Measurements from ENCODE around the gene PRIMPOL. TPM values are rescaled to one million over a fixed set of nuclear protein-coding genes. Genes with fewer than 3 reads are reported as not detected.
"Not testable (repeated sequence)": the region's sequence is repeated elsewhere in the genome, so short reads cannot be mapped to it uniquely, and the experiment has no call there.

Gene PRIMPOL
- total RNA-seq, 2 donors from 2014 or later, result 23.6 to 35.7 TPM

DNA sequence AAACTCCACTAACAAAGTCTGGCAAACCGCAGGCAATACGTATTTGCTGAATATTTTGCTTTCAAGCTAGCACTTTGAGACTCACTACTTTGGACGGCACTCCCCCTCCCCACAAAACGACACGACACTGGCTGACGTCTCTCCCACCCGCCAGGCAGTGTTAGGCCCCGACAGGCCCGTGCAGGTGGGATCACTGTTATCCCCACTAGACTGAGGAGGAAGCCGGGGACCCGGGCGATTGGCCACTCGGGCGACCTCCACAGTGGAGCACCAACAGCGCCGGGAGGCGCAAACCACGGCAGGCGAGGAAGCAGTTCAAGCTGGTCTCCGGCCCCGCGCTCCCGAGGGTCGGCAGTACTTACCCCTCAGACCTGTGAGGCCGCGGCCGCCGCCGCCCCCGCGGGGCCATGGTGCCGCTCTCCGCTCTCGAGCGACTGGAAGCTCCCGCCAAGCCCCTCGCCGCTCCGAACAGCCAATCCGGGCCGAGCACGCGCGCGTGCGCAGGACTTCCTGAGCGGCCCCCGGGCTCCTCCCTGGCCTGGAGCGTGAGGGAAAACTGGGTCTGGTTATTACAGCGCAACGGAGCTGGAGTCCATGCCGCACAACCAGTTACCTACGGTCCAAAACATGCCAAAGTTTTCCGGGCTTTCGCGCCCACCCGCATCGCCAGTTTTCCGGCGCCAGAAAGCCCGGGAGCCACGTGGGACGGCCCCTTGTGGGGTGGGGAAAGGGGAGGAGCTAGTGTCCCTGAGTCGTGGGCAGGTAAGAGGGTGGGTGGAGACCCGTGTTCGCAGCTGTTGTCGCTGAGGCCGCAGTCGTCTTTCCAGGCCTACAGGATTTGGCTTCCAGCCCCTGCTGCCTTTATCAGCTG lies 84.4 kb downstream of the PRIMPOL start, which contains the start of gene CENPU:
Gene CENPU, minus strand, starts transcription at position 443 of the 871 bp plus-strand sequence. Its CDS starts 34 bp downstream, at position 409.
- no peaks in the 10 kb centered on the region for H3K36me3 ChIP-seq
- H3K27ac ChIP-seq, result peak within 1 kb of the TSS in 1 of 2 donors; percentile 55
- peaks cover 3 to 12% of the 10 kb centered on the region in 2 donors for H3K4me1 ChIP-seq (ENCODE audit: control insufficient read depth in 1 of 2, low read depth in 2 of 2)
- ATAC-seq (ENCODE audit: insufficient number of reproducible peaks, low FRiP score, low read depth) (peak; percentile 100), DNase-seq (ENCODE audit: low spot score) (peak; percentile 85)
- peak within 1 kb of the TSS; percentile 73 for H3K4me3 ChIP-seq
- TF ChIP-seq, protein P1, sequence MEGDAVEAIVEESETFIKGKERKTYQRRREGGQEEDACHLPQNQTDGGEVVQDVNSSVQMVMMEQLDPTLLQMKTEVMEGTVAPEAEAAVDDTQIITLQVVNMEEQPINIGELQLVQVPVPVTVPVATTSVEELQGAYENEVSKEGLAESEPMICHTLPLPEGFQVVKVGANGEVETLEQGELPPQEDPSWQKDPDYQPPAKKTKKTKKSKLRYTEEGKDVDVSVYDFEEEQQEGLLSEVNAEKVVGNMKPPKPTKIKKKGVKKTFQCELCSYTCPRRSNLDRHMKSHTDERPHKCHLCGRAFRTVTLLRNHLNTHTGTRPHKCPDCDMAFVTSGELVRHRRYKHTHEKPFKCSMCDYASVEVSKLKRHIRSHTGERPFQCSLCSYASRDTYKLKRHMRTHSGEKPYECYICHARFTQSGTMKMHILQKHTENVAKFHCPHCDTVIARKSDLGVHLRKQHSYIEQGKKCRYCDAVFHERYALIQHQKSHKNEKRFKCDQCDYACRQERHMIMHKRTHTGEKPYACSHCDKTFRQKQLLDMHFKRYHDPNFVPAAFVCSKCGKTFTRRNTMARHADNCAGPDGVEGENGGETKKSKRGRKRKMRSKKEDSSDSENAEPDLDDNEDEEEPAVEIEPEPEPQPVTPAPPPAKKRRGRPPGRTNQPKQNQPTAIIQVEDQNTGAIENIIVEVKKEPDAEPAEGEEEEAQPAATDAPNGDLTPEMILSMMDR (IDR thresholded peaks at IDR 0.05), result no peak
- no peaks in the 10 kb centered on the region for H3K27me3 ChIP-seq (replicated peaks; ENCODE audit: insufficient read depth)
- no peaks in the 10 kb centered on the region for H3K9me3 ChIP-seq

DNA sequence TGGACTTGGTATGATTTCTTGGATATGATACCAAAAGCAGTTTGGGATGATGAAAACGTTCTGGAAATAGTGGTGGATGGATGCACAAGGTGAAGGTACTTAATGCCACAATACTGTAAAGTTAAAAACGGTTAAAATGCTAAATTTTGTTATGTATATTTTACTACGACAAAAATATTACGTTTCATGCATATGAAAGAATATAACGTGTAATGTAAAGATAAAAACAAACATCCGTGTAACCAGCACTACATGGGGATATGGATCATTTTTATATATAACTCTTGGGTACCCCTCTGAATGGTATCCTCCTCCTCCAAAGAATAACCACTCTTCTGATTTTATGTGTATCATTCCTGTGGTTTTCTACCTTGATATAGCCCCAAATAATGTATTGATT lies 85.2 kb downstream of the PRIMPOL start:
- H3K4me3 ChIP-seq, result peak overlapping the region; percentile 73
- DNase-seq (ENCODE audit: low spot score) (no peak), ATAC-seq (ENCODE audit: insufficient number of reproducible peaks, low FRiP score, low read depth) (no peak)
- no peaks in the 10 kb centered on the region for H3K9me3 ChIP-seq
- TF ChIP-seq, protein P1 (IDR thresholded peaks at IDR 0.05), result no peak
- H3K27ac ChIP-seq, result no peak overlapping the region
- no peaks in the 10 kb centered on the region for H3K36me3 ChIP-seq
- peaks cover 3 to 12% of the 10 kb centered on the region in 2 donors for H3K4me1 ChIP-seq (ENCODE audit: control insufficient read depth in 1 of 2, low read depth in 2 of 2)
- H3K27me3 ChIP-seq (replicated peaks; ENCODE audit: insufficient read depth), result no peaks in the 10 kb centered on the region

DNA sequence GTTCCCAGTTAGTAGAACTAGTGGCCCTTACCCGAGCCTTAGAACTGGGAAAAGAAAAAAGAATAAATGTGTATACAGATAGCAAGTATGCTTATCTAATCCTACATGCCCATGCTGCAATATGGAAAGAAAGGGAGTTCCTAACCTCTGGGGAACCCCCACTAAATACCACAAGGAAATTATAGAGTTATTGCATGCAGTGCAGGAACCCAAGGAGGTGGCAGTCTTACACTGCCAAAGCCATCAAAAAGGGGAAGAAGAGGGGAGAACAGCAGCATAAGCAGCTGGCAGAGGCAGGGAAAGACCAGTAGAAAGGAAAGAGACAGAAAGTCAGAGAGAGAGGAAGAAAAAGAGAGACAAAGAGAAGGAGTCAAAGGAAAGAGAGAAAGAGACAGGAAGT lies 90.0 kb downstream of the PRIMPOL start:
- not testable (repeated sequence) for H3K27me3 ChIP-seq (replicated peaks; ENCODE audit: insufficient read depth); H3K27ac ChIP-seq; H3K4me1 ChIP-seq (ENCODE audit: control insufficient read depth in 1 of 2, low read depth in 2 of 2); H3K4me3 ChIP-seq; H3K9me3 ChIP-seq; DNase-seq (ENCODE audit: low spot score); H3K36me3 ChIP-seq; ATAC-seq (ENCODE audit: insufficient number of reproducible peaks, low FRiP score, low read depth)

DNA sequence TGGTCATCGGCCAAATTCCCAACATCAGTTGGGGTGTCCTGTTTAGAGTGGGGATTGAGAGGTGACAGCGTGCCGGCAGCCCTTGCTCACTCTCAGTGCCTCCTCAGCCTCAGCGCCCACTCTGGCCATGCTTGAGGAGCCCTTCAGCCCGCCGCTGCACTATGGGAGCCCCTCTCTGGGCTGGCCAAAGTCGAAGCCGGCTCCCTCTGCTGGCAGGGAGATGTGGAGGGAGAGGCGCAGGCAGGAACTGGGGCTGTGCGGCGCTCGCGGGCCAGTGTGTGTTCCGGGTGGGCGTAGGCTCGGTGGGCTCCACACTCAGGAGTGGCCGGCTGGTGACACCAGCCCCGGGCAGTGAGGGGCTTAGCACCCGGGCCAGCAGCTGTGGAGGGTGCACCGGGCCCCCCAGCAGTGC lies 91.4 kb downstream of the PRIMPOL start:
- Histone ChIP-seq H3K4me1 (ENCODE audit: control insufficient read depth in 1 of 2, low read depth in 2 of 2) (peaks cover 0 to 5% of the 10 kb centered on the region in 2 donors), H3K36me3 (no peaks in the 10 kb centered on the region), H3K27me3 (replicated peaks; ENCODE audit: insufficient read depth) (no peaks in the 10 kb centered on the region), H3K4me3 (no peak overlapping the region), H3K9me3 (no peaks in the 10 kb centered on the region), H3K27ac (no peak overlapping the region)
- ATAC-seq (ENCODE audit: insufficient number of reproducible peaks, low FRiP score, low read depth) (no peak), DNase-seq (ENCODE audit: low spot score) (no peak)
- TF ChIP-seq, protein P1 (IDR thresholded peaks at IDR 0.05), result no peak

DNA sequence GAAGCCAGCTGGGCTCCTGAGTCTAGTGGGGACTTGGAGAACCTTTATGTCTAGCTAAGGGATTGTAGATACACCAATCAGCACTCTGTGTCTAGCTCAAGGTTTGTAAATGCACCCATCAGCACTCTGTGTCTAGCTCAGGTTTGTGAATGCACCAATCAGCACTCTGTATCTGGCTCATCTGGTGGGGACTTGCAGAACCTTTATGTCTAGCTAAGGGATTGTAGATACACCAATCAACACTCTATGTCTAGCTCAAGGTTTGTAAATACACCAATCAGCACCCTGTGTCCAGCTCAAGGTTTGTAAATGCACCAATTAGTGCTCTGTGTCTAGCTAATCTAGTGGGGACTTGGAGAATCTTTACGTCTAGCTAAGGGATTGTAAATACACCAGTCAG lies 92.1 kb downstream of the PRIMPOL start:
- not testable (repeated sequence) for DNase-seq (ENCODE audit: low spot score); ATAC-seq (ENCODE audit: insufficient number of reproducible peaks, low FRiP score, low read depth); H3K27me3 ChIP-seq (replicated peaks; ENCODE audit: insufficient read depth); H3K36me3 ChIP-seq; H3K4me3 ChIP-seq; H3K27ac ChIP-seq; H3K4me1 ChIP-seq (ENCODE audit: control insufficient read depth in 1 of 2, low read depth in 2 of 2); H3K9me3 ChIP-seq

DNA sequence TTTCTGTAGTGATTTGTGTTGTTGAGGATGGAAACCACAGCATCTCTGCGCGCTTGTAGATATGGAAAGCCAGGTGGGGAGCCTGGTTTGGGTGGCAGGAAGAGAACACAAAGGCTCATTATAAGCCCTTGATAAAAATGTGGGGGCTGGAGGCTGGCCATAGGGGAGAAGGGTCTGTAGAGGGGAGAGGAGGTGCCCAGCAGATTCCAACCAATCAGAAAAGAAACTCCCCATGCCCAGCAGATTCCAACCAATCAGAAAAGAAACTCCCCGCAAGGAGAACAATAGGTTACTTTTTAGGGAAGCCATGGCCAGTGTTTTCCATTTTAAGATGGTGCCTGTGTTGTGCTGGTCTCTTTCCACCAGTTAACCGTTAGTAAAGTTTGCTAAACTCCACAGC lies 94.1 kb downstream of the PRIMPOL start:
- DNase-seq (ENCODE audit: low spot score), result no peak
- no peak overlapping the region for H3K27ac ChIP-seq
- ATAC-seq (ENCODE audit: insufficient number of reproducible peaks, low FRiP score, low read depth), result no peak
- TF ChIP-seq, protein P1 (IDR thresholded peaks at IDR 0.05), result no peak
- H3K4me1 ChIP-seq (ENCODE audit: control insufficient read depth in 1 of 2, low read depth in 2 of 2), result peaks cover 7 to 26% of the 10 kb centered on the region in 2 donors
- H3K36me3 ChIP-seq, result no peaks in the 10 kb centered on the region
- no peaks in the 10 kb centered on the region for H3K9me3 ChIP-seq
- no peaks in the 10 kb centered on the region for H3K27me3 ChIP-seq (replicated peaks; ENCODE audit: insufficient read depth)
- no peak overlapping the region for H3K4me3 ChIP-seq

All from thoracic aorta (tissue), 2 donors.